HFF-Myc (cell line): ENCODE measurements around the gene YARS1.

Source experiments
- DNase-seq: peaks from one replicate; pipeline ENCODE4 v3.0.0-alpha.2; 2011; ENCODE audit warnings: low read depth; ENCODE audit errors: extremely low read depth
- H3K4me3 ChIP-seq: replicated peaks from 2 replicates; pipeline ENCODE4 v1.5.1; 2011; ENCODE audit warnings: low read depth, mild to moderate bottlenecking, control low read depth, low read length
- TF ChIP-seq, protein P1 (sequence below): IDR thresholded peaks from 2 replicates; pipeline ENCODE4 v1.5.1; 2012; ENCODE audit warnings: mild to moderate bottlenecking, low read depth, low read length, control low read depth; ENCODE audit errors: missing control alignments

YARS1 gene

DNA sequence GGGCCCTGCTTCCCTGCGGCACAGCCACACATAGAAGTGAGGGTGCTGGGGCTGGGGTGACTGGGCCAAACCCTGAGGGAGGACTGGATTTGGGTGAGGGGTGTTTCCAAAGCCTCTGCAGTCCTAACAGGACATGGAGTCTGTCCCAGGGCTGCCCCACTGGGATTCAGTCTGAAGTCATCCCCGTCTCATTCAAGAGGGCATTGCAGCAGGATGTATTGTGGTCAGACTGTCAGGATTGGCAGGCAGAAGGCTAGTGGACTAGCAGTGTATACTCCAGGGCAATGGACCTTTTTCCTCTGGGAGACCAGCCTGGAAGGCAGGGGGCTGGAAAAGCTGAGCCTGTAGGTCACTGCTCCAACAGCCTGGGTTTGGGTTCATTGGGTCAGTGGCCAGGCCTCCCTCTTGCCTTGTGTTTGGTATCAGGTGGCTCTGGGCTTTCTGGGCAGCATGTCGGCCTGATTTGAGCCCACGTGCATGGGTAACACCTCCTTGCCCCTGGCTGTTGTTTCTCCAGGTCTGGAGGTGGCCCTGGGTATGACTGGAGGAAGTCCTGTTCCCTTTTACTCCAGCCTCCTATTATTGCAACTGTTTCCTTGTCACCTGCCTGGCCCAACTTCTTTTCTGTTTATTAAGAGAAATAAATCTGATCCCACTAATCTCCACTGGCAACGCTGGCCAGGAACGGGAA lies 73.6 kb downstream of the YARS1 start:
- DNase-seq: no peak
- H3K4me3 ChIP-seq: no peak overlapping the region
- TF ChIP-seq, protein P1, sequence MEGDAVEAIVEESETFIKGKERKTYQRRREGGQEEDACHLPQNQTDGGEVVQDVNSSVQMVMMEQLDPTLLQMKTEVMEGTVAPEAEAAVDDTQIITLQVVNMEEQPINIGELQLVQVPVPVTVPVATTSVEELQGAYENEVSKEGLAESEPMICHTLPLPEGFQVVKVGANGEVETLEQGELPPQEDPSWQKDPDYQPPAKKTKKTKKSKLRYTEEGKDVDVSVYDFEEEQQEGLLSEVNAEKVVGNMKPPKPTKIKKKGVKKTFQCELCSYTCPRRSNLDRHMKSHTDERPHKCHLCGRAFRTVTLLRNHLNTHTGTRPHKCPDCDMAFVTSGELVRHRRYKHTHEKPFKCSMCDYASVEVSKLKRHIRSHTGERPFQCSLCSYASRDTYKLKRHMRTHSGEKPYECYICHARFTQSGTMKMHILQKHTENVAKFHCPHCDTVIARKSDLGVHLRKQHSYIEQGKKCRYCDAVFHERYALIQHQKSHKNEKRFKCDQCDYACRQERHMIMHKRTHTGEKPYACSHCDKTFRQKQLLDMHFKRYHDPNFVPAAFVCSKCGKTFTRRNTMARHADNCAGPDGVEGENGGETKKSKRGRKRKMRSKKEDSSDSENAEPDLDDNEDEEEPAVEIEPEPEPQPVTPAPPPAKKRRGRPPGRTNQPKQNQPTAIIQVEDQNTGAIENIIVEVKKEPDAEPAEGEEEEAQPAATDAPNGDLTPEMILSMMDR: no peak

DNA sequence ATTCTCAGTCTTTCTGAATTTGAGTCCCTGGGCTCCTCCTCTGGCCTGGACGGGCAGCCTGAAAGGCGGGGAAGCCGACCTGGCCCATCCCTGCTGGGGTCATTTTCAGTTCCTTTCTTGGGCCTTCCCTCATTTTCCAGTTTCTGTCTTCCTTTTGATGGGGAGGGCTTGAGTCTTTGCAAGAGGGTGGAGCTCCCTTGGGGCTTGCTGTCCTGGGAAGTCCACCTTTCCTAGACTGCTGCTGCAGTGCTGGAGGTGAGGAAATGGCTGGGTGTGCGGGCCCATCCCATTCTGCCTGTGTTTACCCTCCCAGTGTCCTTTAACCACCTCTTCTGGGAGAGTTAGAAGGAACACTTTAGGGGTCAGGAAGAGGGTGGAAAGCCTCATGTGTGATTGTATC lies 74.2 kb downstream of the YARS1 start:
- no peak overlapping the region for H3K4me3 ChIP-seq
- DNase-seq: no peak
- TF ChIP-seq, protein P1: no peak

DNA sequence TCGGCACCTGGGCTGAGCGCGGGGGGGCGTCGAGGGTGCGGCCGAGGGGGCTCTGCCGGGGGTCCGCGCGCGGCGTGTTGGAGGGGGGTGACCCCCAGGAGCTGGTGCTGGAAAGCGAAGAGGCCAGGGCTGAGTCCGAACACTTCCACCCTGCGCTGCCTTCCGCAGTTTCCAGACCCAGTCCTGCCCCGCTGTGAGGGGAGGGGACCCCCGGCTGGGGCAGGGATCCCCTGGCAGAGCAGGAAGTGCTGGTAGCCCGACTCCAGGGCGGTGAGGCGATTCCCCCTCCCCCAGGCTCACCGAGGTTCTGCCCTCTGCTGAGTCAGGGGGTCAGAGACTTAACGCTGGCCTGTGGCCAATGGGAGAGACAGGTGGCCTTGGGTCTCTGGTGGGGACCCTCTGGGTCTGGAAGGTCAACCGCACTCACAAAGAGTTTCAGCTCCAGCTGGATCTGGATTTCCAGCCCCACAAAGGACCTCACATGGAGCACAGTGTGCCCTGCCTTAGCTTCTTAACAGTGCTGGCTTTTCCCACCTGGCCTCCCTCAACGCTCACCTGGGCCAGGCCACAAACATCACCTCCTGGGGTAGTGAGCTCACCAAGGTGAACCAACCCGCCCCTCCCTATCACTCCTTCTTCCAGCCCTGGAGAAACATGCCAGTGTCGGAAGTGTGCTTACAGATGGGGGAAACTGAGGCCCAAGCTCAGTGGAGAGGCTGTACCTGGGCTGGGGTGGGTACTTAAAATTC lies 74.8 kb downstream of the YARS1 start:
- H3K4me3 ChIP-seq: peak overlapping the region; percentile 44
- no peak for DNase-seq
- TF ChIP-seq, protein P1: no peak

DNA sequence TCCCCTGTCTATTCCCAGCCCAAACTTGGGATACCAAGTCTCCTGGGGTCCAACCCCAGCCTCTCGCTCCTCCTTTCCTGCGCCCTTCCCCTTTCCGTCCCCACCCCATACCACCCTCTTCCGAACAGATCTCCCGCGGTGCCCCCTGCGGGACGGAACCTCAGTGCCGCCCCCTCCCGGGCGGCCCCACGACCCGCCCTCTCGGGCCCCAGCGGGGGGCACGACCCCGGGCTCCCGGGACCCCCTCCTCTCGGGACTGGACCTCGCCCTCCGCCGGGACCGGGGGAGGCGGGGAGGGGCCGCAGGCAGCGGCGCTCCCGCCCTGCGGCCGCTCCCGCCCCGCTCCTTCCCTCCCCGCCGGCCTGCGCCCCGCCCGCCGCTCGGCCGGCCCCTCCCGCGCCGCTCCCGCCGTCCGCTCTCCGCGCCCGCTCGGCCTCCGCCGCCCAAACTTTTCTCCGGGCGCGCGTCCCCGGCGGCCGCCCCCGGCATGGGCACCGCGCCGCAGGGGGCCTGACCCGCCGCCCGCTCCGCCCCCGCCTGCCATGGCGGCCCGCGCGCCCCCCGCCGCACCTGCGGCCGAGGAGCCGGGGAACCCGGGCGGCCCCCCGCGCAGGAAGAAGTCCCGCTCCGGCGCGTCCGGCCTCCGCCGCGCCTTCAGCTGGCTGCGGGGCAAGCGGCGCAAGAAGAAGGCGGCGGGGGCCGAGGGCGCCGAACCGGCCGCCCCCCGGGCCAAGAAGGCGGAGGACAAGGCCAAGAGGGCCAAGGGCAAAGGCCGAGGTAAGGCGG lies 75.6 kb downstream of the YARS1 start:
- TF ChIP-seq, protein P1: peak; percentile 54
- no peak for DNase-seq
- peak overlapping the region; percentile 50 for H3K4me3 ChIP-seq

DNA sequence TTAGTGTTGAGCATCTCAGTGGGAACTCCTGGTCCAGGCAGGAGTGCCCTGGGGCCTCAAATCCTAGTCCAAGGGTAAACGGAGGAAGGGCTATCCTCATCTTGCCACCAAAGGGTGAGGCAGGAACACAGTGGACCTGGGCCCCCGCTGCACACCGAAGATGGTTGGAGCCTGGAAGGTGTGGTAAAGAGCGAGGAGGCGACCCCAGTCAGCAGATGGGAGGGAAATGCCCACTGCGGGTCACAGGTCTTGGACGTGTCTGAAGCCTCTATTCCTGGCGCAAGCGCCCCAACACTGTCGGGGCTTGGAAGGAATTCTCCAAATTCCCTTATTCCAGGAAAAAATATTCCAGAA lies 76.1 kb downstream of the YARS1 start:
- no peak for DNase-seq
- H3K4me3 ChIP-seq: peak overlapping the region; percentile 50
- TF ChIP-seq, protein P1: no peak

DNA sequence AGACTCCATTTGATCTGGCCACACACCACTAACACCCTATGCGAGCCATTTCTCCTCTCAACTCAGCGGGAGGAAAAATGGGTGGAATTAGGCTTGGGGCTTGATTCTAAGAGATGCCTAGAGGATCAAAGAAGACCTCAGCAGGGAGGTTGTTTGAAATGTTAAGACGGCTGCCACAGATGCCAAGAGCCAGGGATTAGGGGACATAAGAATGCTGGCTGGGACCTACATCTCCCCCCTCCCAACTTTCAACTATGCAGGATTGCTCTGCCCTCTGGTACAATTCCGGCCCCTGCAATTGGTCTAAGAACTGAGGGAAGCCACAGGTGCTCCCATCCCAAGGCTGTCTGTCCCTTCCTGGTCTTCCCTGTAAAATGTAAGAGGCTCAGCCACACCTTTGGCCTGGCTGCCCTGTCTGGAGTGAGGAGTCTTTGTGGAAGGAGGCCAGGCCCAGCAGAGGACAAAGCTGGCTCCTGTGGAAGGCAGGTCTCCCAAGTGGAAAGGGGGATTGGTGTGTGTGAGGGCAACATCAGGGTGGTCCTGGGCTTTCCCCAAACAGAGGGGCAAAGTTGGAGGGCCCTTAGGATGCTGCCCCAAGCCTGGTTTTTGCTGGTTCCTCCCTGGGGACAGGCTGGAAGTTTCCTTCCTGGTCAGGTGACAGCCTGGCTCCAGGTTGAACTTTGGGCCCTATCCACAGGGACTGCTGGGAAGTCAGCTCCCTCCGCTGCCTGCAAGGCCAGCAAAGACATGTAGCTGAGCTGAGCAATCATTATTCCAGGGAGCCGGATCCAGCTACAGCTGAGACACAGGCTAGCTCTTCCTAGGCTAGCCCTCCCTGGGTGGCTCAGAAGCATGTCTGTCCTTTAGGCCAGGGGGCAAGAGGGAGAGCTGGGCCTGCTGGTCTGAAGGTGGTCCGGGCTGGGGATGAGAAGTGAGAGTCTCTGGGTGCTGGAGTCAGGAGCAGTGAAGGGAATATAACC lies 80.1 kb downstream of the YARS1 start:
- TF ChIP-seq, protein P1: no peak
- no peak for DNase-seq
- no peak overlapping the region for H3K4me3 ChIP-seq
